ENCODE measurements around the gene SERPINB6.
A peak's percentile ranks its signal among the peaks of the same experiment; 100 is the strongest.
"Not testable (repeated sequence)": the region's sequence is repeated elsewhere in the genome, so short reads cannot be mapped to it uniquely, and the experiment has no call there.

SERPINB6 gene

DNA sequence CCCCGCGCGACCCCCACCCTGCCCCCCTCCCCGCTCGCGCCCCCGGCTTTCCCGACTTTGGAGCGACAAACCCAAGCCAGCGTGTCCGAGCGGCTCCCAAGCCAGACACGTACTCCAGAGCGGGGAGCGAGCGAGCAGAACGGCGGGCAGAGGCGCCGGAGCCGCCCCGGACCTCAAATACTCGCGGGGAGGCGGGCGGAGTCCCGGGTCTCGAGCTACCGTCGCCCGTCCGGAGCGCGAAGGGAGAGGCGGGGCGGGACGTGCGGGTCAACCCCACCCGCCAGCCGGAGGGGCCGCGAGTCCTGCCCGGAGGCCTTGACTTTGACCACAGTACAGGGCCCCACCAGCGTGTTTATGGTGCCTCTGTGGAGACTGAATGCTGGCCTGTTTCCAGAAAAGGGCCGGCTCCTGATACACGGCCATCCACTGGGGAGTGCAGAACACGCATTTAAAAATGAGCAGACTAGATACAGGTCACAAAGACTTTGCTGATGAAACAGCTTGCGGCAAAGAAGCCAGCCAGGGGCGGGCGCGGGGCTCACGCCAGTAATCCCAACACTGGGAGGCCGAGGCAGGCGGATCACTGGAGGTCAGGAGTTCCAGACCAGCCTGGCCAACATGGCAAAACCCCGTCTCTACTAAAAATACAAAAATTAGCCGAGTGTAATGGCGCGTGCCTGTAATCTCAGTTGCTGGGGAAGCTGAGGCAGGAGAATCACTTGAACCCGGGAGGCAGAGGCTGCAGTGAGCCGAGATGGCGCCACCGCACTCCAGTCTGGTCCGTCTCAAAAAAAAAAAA is at the start of gene SERPINB6:
SERPINB6 (minus strand) TSS at position 148 of the 799 bp plus-strand sequence. CDS start 12,235 bp downstream, outside the sequence.
- DNase-seq (ENCODE audit: low spot score) = peak; percentile 54

DNA sequence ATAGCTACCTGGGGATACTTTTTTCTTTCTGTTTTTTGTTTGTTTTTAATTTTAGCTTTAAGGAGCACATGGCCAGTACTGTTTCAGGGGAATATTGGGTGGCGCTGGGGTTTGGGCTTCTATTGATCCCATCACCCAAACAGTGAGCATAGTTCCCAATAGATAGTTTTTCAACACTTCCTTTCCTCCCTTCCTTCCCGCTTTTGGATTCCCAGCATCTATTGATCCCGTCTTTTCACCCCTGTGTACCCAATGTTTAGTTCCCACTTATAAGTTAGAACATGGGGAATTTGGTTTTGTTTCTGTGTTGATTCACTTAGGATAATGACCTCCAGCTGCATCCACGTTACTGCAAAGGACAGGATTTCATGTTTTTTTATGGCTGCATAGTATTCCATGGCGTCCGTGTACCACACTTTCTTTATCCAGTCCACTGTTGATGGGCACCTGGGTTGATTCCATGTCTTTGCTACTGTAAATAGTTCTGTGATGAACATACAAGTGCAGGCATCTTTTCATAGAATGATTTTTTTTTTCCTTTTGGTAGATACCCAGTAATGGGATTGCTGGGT is 48.5 kb upstream of the SERPINB6 start:
- no peak for DNase-seq (ENCODE audit: low spot score)

DNA sequence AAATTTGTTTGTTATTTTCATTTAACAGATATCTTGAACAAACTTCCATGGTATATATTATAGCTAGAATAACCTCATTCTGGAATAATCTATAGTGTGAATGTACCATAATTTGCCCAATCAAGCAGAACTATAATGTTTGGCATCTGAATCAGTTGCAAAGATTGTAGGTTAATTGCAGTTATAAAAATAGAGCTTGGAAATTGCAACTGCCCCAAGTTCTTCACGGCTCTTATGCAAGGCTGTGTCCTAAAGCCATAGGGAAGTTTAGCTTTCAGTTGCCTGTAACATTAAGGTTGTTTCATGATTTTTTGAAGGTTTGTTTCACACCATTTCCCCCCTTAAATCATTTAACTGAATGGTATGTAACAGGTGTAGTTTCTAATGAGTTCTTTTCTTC is 47.7 kb upstream of the SERPINB6 start:
- DNase-seq (ENCODE audit: low spot score) = no peak

DNA sequence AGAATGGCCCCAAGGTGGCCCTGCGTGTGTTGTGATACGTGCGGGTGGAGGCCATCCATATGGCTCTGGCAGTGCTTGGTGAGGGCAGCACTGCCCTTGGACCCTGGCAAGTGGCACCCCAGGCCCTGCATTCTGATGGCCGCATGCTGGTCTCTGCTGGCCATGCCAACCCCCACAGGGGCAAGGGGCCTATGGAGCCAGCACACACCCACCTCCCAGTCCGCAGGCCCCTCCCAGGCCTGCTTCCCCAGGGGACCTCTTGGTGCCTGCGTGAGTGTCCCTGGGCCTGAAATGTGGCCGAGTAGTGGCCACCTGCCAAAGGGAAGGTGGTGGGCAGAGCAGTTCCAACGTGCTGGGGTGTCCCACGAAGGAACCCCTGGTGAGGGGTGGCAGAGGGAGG is 45.9 kb upstream of the SERPINB6 start:
- no peak for DNase-seq (ENCODE audit: low spot score)

DNA sequence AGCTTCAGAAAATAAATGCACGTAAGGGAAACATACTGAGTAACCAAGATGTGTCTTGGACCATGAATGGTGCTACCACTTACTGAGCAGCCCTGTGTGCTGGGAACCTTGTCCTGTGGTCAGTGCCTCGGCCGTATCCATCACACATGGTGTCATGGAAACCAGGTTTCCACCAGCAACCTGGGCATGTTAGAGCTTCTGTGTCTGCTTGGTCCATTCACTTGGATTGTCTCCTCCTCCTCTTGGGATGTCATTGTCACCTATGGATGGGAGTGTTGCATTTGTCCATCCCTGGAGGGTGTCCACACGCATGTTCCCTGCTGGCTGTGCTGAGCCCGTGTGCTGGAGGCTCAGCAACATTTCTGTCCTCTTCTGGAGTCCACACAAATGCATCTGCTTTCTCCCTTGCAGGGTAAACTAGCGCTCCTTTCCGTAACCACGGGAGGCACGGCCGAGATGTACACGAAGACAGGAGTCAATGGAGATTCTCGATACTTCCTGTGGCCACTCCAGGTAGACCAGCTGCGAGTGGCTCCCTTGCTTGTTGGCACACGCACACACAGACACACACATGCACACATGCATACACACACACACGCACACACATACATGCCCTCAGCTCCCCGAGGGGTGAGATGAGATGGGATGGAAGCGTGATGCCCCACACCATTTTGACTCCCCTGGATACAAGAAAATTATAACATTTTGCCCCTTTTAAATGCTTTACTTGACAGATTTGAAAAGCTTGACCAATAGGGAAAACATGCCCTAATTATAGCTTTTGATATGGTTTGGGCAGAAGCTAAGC is 45.3 kb upstream of the SERPINB6 start:
- no peak for DNase-seq (ENCODE audit: low spot score)

DNA sequence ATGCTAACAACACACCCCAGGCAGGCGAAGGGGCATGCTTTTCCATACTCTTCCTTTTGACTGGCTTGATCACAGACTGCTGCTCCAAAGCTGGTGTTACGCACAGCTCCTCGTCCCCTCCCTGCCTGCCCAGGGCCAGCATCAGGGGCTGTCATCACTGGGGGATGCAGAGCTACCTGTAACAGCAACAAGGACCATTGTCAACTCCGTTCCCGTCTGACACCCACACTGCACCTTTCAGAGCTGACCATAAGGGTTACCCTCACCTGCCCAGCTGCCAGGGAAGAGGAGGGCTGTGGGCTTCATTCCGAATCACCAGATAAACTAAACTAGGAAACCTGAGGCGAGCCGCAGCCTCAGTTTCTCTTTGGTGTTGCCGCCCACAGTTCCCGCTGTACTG is 43.8 kb upstream of the SERPINB6 start:
- DNase-seq (ENCODE audit: low spot score) = no peak

DNA sequence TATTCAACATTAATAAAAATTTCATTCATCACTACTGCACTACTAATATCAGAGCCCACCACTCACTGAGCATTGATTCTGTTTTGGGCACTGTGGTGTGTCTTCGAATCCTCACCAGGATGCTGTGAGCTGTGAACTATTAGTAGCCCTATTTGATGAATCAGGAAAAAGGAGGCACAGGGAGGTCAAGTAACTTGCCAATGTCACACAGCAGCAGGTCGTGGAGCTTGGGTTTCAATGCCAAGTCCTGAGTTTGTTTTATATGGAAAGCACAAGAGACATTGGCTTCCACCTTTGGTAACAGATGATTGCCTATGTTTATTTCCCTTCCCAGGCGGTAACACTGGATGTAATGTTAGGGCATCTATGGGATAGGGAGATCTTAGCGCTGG is 43.3 kb upstream of the SERPINB6 start:
- DNase-seq (ENCODE audit: low spot score) = no peak

DNA sequence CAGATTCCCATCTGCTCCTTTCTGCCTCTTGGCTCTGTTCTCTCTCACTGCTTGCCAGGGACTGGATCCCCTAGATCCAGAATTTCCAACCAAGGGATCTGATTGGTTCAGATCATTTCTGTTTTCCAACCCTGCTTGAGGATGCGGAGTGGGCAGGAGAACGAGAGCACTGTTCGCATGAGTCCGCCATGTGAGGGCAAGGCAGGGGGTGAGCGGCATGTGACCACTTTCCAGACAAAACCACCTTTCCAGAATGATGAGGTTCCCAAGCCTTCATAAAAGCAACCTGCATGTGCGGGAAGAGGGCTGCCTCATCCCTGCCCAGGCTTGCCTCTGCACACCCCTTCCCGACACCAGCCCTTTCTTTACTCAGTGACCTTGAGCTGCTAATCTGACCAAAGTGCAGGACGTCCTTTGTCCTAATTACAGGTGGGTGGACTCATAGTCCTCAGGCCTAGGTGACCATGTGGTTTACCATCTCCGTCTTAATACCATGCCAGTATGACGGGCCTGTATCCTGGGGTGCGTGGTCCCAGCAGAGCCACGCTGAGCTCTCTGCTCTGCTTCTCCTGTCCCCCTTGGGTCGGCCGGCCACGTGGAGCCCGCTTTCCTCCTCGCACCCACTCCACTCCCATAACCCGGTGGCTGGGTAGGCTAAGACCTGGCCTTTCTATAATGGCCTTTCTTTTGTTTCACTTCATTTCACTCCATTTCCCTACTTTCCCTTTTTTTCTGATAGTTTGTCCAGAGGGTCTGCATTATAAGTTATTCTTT is 42.7 kb upstream of the SERPINB6 start:
- no peak for DNase-seq (ENCODE audit: low spot score)

DNA sequence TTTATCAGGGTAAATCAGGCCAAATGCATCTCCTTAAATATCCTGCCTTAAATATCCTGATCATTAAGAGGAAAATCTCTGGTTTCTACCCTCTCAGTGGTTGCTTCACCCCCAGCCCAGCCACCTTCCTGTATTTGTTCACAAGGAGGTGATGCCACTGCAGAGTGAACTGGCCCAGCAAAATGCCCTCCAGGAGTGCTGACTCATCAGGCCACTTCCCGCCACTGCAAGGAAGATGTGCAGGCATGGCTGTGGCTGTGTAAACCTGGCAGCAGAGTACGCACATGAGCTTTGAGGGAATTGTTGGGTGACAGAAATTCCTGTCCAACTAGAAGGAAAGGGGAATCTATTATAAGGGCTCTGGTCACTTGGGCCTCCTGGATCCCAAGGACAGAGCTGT is 42.1 kb upstream of the SERPINB6 start:
- no peak for DNase-seq (ENCODE audit: low spot score)

DNA sequence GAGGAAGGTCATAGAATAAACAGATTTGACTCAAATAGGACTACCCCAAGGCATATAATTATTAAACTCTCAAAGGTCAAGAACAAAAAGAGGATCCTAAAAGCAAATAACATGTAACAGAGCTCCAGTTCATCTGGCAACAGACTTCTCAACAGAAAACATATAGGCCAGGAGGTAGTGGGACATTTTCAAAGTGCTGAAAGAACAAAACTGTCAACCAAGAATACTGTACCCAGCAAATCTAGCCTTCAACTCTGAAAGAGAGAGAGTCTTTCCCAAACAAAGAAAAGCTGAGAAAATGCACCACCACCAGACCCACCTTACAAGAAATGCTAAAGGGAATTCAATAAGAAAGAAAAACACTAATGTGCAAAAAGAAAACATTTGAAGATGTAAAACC is 40.2 kb upstream of the SERPINB6 start:
- DNase-seq (ENCODE audit: low spot score) = no peak

DNA sequence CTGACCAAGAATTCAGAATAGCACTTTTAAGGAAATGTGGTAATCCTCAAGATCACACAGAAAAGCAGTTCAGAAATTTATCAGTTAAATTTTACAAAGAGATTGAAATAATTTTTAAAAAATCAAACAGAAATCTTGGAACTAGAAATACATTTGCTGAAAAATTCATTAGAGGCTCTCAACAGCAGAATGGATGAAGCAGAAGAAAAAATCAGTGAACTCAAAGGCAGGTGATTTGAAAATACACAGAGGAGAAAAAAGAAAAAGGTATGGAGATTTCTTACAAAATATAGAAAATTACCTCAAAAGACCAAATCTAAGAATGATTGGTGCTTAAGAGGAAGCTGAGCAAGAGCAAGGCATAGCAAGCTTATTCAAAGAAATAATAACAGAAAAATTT is 39.8 kb upstream of the SERPINB6 start:
- no peak for DNase-seq (ENCODE audit: low spot score)

DNA sequence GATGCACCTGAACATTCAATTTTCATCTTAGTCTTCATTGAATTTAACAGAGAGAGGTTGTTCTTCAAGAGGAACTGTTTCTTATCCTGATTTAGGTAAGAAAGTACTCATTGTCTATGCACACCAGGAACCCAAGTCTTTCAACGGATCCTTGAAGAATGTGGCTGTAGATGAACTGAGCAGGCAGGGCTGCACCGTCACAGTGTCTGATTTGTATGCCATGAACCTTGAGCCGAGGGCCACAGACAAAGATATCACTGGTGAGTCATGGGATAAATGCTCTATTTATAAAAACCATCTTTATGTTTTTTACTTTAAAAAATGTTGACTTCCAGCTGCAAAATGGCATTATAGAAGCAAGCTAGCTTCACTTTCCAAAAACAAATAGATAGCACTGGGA is 38.6 kb upstream of the SERPINB6 start:
- DNase-seq (ENCODE audit: low spot score) = no peak

DNA sequence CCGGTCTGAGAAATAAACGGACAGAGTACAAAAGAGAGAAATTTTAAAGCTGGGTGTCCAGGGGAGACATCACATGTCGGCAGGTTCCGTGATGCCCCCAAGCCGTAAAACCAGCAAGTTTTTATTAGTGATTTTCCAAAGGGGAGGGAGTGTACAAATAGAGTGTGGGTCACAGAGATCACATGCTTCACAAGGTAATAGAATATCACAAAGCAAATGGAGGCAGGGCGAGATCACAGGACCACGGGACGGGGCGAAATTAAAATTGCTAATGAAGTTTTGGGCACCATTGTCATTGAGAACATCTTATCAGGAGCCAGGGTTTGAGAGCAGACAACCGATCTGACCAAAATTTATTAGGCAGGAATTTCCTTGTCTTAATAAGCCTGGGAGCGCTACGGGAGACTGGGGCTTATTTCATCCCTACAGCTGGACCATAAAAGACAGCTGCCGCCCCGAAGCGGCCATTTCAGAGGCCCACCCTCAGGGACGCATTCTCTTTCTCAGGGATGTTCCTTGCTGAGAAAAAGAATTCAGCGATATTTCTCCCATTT is 37.4 kb upstream of the SERPINB6 start:
- DNase-seq (ENCODE audit: low spot score) = not testable (repeated sequence)

DNA sequence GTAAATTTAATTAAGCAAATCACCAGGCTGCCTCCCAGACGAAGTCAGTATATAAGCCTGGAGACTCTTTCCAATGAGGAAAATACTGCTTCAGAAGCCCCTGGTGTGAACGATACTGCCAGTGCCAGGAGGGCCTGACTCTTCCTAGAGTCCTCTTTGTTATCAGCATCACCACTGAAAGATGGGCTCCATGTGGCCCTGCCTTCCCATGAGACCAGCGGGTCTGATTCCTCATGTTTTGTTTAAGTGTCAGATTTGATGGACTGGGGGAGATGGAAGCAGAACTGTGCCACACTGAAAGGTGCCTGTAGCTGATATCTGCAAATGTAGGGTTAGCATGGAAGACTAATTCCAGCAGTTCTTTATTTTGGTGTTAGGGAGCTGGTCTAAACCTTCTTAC is 36.2 kb upstream of the SERPINB6 start:
- no peak for DNase-seq (ENCODE audit: low spot score)

DNA sequence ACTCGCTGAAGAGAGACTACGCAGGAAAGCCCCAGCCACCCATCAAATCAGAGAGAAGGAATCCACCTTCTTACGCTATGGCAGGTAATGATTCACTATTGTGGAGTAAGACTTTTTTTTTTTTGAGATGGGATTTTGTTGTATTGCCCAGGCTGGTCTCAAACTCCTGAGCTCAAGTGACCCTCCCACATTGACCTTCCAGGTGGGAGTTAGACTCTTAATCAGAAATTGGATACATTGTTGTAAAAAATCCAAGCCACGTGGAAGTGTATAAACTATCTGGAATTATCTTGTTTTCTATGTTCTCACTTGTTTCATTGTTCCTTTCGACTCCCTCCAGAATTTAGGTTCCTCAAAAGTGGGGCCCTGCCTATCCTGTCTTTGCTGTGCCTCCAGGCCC is 35.1 kb upstream of the SERPINB6 start:
- DNase-seq (ENCODE audit: low spot score) = no peak

DNA sequence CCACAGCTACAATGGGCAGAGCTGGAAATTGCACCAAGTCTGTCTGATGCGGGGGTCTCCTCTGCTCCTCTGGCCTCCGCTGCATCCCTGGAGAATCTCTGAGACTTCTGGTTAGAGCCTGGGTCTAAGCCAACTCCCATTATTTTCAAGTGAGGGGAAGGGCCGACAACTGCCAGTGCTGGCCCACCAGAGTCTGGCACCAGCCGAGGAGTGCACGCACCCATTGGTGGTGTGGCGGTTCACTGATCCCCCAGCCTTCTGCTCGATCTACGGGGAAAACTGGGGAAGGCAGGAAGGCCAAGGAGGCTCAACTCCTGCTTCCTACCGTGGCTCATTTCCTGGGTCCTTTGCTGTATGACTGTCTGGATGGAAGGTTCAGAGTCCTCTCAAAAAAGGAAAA is 34.5 kb upstream of the SERPINB6 start:
- no peak for DNase-seq (ENCODE audit: low spot score)

DNA sequence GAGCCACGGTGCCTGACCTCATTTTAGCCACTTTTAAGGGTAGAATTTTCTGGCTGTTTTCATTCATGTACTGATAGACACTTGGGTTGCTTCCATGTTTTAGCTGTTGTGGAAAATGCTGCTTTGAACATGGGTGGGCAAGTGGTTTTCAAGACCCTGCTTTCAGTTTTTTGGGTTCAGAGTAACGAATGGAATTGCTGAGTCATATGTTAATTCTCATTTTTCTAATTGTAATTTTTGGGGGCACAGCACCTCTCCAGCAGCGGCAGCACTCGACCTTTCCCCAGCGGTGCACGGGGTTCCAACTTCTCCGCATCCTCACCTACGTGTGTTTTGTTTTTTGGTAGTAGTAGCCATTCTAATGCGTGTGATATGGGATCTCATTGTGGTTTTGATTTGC is 33.7 kb upstream of the SERPINB6 start:
- DNase-seq (ENCODE audit: low spot score) = no peak

DNA sequence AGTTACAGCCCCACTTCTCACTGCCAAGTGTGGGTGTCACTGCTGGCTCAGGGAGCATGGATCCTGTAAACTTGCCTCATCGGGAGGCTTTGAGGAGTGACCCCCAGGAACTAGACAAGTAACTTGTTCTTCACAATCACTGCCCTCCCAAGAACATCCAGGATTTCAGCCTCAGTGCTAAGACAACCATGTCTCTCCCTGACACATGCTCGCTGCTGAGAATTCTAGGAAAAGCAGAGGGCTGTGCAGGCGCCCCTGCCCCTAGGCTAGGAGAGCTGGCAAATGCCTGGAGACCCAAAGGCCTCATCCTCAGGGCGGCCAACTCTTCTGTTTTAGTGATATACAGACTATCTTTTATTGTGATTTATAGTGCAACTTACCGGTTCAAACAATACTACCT is 31.9 kb upstream of the SERPINB6 start:
- DNase-seq (ENCODE audit: low spot score) = not testable (repeated sequence)

DNA sequence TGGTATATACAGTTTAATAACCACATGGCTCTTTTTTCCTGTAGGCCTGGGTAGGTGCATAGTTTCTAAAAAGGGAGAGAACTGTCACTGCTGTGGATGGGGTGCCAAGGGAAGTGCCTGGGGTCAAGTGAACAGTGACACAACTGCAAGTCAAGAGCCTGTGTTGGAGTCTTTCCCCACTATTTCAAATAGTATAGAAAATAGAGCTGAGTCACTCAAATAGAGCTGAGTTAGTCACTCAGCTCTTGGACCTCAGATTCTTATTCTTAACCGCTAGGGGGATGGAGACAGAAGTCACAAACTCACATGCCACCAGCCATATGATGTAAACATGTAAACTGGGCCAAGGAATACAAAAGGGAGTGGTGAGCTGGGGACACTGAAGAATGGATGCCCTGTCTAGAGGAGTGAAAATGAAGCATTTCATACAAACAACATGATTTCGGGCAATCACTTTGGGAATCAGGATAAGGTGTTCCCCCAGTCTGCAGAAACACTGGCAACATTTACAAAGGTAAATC is 30.5 kb upstream of the SERPINB6 start:
- peak; percentile 43 for DNase-seq (ENCODE audit: low spot score)

DNA sequence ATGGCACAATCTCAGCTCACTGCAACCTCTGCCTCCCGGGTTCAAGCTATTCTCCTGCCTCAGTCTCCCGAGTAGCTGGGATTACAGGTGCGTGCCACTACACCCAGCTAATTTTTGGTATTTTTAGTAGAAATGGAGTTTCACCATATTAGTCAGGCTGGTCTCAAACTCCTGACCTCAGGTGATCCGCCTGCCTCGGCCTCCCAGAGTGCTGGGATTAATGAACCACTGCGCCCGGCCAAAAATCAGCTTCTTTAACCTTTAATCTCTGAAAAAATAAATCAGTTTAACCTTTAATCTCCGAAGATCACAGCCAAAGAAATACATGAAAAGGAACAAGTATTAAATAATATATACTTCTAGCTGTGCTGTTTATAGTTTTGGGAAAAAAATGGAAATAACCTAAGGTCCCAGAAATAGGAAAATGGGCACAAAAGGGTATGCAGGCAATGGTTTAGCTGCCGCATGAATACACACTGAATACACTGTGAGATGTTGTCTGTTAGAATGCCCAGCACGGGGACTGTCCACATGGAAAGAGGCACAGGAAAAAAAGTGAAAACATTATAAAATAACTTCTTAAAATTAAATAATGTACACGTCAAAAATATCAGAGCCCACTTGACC is 29.9 kb upstream of the SERPINB6 start:
- DNase-seq (ENCODE audit: low spot score) = no peak
